Neuron (in vitro differentiated cells): ENCODE measurements around the gene CFAP61.

Experiments
- H2AFZ ChIP-seq: one replicate; pipeline ENCODE4 v1.6.1; 2013; ENCODE audit warnings: low read depth, mild to moderate bottlenecking, inconsistent platforms, low read length, moderate library complexity
- H3K27me3 ChIP-seq: one replicate; pipeline ENCODE4 v1.6.1; 2013; ENCODE audit warnings: low read length; ENCODE audit not compliant: insufficient read depth
- H3K36me3 ChIP-seq: one replicate; pipeline ENCODE4 v1.6.1; 2013; ENCODE audit warnings: low read length; ENCODE audit not compliant: insufficient read depth
- H3K4me1 ChIP-seq: one replicate; pipeline ENCODE4 v1.6.1; 2013; ENCODE audit warnings: low read length; ENCODE audit not compliant: insufficient read depth
- H3K4me3 ChIP-seq: 2 replicates; pipeline ENCODE4 v1.5.1; 2013; ENCODE audit warnings: mild to moderate bottlenecking, low read length, moderate library complexity
- H3K9me3 ChIP-seq: one replicate; pipeline ENCODE4 v1.6.1; 2013; ENCODE audit warnings: low read length

Gene CFAP61

GRCh38 chr20:20018366-20018765 is 34.0 kb upstream of the CFAP61 start:
- H2AFZ ChIP-seq = no peak overlapping the region
- no peaks in the 10 kb centered on the region for H3K9me3 ChIP-seq
- H3K36me3 ChIP-seq = peaks cover 8% of the 10 kb centered on the region
- no peaks in the 10 kb centered on the region for H3K27me3 ChIP-seq
- H3K4me3 ChIP-seq = peak overlapping the region; percentile 97
- H3K4me1 ChIP-seq = peaks cover 14% of the 10 kb centered on the region

- Histone ChIP-seq H3K9me3 (no peaks in the 10 kb centered on the region), H3K4me1 (peaks cover 14% of the 10 kb centered on the region), H3K27me3 (no peaks in the 10 kb centered on the region), H3K4me3 (no peak overlapping the region), H2AFZ (no peak overlapping the region), H3K36me3 (peaks cover 13% of the 10 kb centered on the region)
These were observed 33.2 kb upstream of the CFAP61 start for GRCh38 chr20:20019123-20019522.

DNA sequence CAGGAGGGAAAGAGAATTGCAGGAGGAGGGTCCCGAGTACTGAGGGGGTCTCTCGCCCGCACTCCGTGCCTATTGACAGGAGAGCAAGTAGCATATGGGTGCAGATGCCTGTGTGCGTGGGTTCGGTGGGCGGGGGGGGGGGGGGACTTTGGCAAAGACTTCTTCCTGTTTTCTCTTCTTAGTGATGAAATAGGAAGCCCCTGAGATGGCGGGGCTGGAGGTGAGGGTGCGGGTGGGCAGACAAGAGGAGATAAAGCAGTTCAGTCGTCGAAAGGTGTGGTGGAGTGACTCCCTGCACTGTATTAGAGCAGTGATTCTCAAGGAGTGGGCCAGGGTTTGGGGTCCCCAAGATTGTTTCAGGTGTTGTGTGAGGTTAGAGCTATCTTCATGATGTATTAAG is 31.4 kb upstream of the CFAP61 start:
- Histone ChIP-seq H3K36me3 (peaks cover 14% of the 10 kb centered on the region), H3K9me3 (no peaks in the 10 kb centered on the region), H3K4me3 (no peak overlapping the region), H3K4me1 (peaks cover 14% of the 10 kb centered on the region), H3K27me3 (no peaks in the 10 kb centered on the region), H2AFZ (no peak overlapping the region)

DNA sequence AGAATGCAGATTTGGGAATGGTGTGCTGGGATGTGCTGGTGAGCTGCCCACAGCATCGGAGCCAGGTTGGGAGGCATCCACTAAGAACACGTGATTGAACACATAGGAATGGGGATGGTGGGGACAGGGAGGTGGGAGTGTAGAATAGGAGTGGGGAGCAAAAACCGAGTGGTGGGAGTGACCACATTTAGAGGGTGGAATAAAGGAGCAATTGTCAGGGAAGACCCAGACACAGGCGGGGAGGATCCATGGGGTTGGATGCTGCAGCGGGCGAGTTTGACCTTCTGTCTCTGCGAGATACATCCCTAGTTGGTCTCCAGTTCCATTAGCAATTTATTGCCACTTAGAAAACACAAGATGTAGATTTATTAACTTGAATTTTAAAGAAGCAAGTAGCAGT is 30.5 kb upstream of the CFAP61 start:
- Histone ChIP-seq H3K4me1 (peaks cover 14% of the 10 kb centered on the region), H3K9me3 (no peaks in the 10 kb centered on the region), H3K27me3 (no peaks in the 10 kb centered on the region), H3K4me3 (no peak overlapping the region), H2AFZ (no peak overlapping the region), H3K36me3 (peaks cover 19% of the 10 kb centered on the region)

- Histone ChIP-seq H3K27me3 (no peaks in the 10 kb centered on the region), H3K36me3 (peaks cover 24% of the 10 kb centered on the region), H3K4me3 (no peak overlapping the region), H2AFZ (no peak overlapping the region), H3K9me3 (no peaks in the 10 kb centered on the region), H3K4me1 (peaks cover 14% of the 10 kb centered on the region)
These were observed 29.8 kb upstream of the CFAP61 start for GRCh38 chr20:20022498-20022897.

GRCh38 chr20:20023395-20023794 is 28.9 kb upstream of the CFAP61 start:
- H3K9me3 ChIP-seq = no peaks in the 10 kb centered on the region
- no peak overlapping the region for H2AFZ ChIP-seq
- H3K27me3 ChIP-seq = no peaks in the 10 kb centered on the region
- peaks cover 29% of the 10 kb centered on the region for H3K36me3 ChIP-seq
- peaks cover 7% of the 10 kb centered on the region for H3K4me1 ChIP-seq
- H3K4me3 ChIP-seq = no peak overlapping the region

GRCh38 chr20:20024942-20025341 is 27.4 kb upstream of the CFAP61 start:
- no peaks in the 10 kb centered on the region for H3K4me1 ChIP-seq
- H3K27me3 ChIP-seq = no peaks in the 10 kb centered on the region
- no peak overlapping the region for H3K4me3 ChIP-seq
- no peak overlapping the region for H2AFZ ChIP-seq
- H3K36me3 ChIP-seq = peaks cover 38% of the 10 kb centered on the region
- H3K9me3 ChIP-seq = no peaks in the 10 kb centered on the region

DNA sequence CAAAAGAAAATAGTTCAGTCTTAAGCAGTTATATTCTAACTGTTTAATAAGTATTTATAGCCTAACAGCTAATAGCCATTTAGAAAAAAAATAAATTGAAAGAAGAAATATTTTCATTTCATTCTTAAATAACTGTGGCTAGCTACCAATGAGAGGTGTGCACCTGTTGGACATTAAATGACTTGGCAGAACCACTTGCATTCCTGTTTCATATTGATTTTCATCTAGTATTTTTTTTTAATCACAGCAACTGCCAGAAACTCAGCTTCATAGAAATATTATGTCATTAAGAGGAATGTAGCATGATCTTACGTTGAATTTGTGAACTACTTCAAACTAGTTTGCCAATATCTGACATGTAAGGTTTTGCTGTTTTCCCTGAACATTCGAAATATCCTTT is 25.0 kb upstream of the CFAP61 start:
- no peaks in the 10 kb centered on the region for H3K9me3 ChIP-seq
- no peak overlapping the region for H2AFZ ChIP-seq
- H3K36me3 ChIP-seq = peaks cover 53% of the 10 kb centered on the region
- no peak overlapping the region for H3K4me3 ChIP-seq
- no peaks in the 10 kb centered on the region for H3K27me3 ChIP-seq
- H3K4me1 ChIP-seq = no peaks in the 10 kb centered on the region

GRCh38 chr20:20031790-20032189 is 20.5 kb upstream of the CFAP61 start:
- Histone ChIP-seq H2AFZ (no peak overlapping the region), H3K9me3 (no peaks in the 10 kb centered on the region), H3K4me3 (no peak overlapping the region), H3K27me3 (no peaks in the 10 kb centered on the region), H3K36me3 (peaks cover 83% of the 10 kb centered on the region), H3K4me1 (no peaks in the 10 kb centered on the region)

GRCh38 chr20:20034486-20034885 is 17.8 kb upstream of the CFAP61 start:
- no peaks in the 10 kb centered on the region for H3K27me3 ChIP-seq
- H3K4me3 ChIP-seq = no peak overlapping the region
- peaks cover 93% of the 10 kb centered on the region for H3K36me3 ChIP-seq
- no peaks in the 10 kb centered on the region for H3K9me3 ChIP-seq
- peaks cover 4% of the 10 kb centered on the region for H3K4me1 ChIP-seq
- H2AFZ ChIP-seq = no peak overlapping the region

DNA sequence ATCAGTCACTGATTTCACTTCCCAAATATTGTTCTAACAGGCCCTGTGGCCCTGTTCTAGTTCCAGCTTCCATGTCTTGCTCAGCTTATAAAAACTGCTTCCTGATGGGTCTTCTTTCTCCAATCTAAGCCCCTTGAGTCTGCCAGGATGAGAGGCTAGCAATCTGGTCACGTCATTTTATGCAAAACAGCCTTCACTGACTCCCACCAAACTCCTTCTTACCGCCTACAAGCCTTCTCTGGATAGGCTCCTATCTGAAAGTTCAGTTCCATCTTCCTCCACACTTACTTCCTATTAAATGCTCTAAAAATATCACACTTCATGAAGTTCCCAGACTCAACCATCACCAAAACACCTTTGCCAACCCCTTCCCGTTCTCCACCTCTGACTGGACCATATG is 15.6 kb upstream of the CFAP61 start:
- peaks cover 95% of the 10 kb centered on the region for H3K36me3 ChIP-seq
- H3K4me1 ChIP-seq = peaks cover 4% of the 10 kb centered on the region
- H3K27me3 ChIP-seq = no peaks in the 10 kb centered on the region
- no peak overlapping the region for H2AFZ ChIP-seq
- no peak overlapping the region for H3K4me3 ChIP-seq
- H3K9me3 ChIP-seq = no peaks in the 10 kb centered on the region

DNA sequence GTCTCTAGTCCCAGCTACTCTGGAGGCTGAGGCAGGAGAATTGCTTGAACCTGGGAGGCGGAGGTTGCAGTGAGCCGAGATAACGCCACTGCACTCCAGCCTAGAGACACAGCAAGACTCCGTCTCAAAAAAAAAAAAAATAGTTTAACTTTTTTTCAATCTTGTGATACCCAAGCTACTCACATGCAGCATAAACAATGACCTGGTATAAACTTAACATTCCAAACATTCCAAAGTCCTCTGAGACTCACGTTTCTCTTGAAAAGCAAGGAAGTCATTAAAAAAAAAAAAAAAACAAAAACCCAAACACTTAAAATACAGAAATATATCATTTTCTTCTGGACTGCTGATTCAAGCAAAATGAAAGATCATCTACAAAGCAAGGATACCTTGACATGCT is 14.4 kb upstream of the CFAP61 start:
- Histone ChIP-seq H3K4me3 (no peak overlapping the region), H3K4me1 (peaks cover 4% of the 10 kb centered on the region), H3K36me3 (peaks cover 96% of the 10 kb centered on the region), H3K9me3 (no peaks in the 10 kb centered on the region), H3K27me3 (no peaks in the 10 kb centered on the region), H2AFZ (no peak overlapping the region)

DNA sequence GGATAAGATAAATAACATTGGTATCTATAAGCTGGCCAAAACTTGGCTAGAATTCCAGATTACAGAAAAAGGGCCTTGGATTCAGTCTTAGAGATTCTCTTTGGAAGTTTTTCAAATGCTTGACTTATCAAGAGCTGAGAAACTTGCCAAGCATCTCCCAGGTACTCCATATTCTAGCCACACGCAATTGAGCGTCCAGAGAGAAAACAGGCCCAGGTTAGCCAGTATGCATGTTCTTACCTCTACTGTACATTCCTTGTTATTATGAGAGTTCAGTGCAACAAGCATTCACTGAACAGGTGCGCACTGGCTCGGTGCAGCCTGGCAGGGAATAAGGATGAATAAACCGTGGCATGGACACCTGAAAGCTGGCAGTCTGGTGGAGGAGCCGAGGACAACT is 13.7 kb upstream of the CFAP61 start:
- no peaks in the 10 kb centered on the region for H3K9me3 ChIP-seq
- peaks cover 96% of the 10 kb centered on the region for H3K36me3 ChIP-seq
- H3K4me3 ChIP-seq = no peak overlapping the region

DNA sequence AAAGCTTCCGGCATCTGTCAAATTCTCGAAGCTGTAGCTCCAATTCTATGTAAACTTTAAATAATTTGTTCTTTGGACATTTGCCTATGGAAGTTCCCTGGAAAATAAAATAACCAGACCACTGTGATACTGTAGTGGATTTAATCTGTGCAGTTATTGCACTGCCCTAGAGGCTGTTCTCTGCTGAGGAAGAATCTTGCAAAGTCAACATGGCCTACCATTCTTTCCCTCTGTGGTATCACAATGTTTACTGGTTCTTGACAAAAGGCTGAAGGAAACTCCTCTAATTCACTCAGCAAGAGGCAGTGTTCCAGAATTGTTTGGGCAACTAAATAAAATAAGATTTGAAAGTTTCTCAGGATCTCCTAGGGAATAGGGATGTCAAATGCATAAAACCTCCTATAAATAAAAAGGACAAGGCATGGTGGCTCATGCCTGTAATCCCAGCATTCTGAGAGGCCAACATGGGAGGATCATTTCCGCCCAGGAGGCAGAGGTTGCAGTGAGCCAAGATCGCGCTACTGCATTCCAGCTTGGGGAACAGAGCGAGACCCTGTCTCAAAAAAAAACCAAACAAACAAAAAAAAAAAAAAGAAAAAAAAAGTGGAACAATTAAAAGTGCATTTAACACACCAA is 12.5 kb upstream of the CFAP61 start:
- Histone ChIP-seq H3K27me3 (no peaks in the 10 kb centered on the region), H3K4me3 (no peak overlapping the region), H3K9me3 (no peaks in the 10 kb centered on the region), H3K36me3 (peaks cover 90% of the 10 kb centered on the region), H3K4me1 (peaks cover 4% of the 10 kb centered on the region), H2AFZ (no peak overlapping the region)

More for the DNA sequence above, 13.7 kb upstream of the CFAP61 start:
- H3K4me1 ChIP-seq = peaks cover 4% of the 10 kb centered on the region
- H2AFZ ChIP-seq = no peak overlapping the region
- H3K27me3 ChIP-seq = no peaks in the 10 kb centered on the region
